Neural cell (in vitro differentiated cells): ENCODE measurements around the gene TEX22. TPM values are rescaled to one million over a fixed set of nuclear protein-coding genes. Genes with fewer than 3 reads are reported as not detected.

Source experiments
- H2AFZ ChIP-seq: fragments of 200-600, 300-800 bp; sonication (generic), shearing (Covaris generic); 2 replicates; pipeline ENCODE4 v1.6.0; 2014; ENCODE audit warnings: low read depth, mild to moderate bottlenecking, antibody characterized with exemption, low read length, moderate library complexity
- H3F3A ChIP-seq: fragments of 200-600 bp; shearing (Covaris generic); 2 replicates; pipeline ENCODE4 v1.6.1; 2016; ENCODE audit warnings: mild to moderate bottlenecking, moderate library complexity, mixed read lengths, antibody characterized with exemption, low read length; ENCODE audit not compliant: insufficient read depth, poor library complexity, severe bottlenecking
- H3K27ac ChIP-seq: fragments of 200-600, 300-800 bp; sonication (generic), shearing (Covaris generic); 2 replicates; pipeline ENCODE4 v1.5.1; 2014; ENCODE audit warnings: mild to moderate bottlenecking, low read length, moderate library complexity
- H3K27me3 ChIP-seq: fragments of 300-800, 200-600 bp; sonication (generic), shearing (Covaris generic); 2 replicates; pipeline ENCODE4 v1.6.0; 2014; ENCODE audit warnings: mild to moderate bottlenecking, low read depth, low read length, moderate library complexity; ENCODE audit not compliant: insufficient read depth
- H3K36me3 ChIP-seq: fragments of 300-800, 200-600 bp; sonication (generic), shearing (Covaris generic); 2 replicates; pipeline ENCODE4 v1.5.1; 2014; ENCODE audit warnings: mild to moderate bottlenecking, antibody characterized with exemption, low read length, moderate library complexity; ENCODE audit not compliant: insufficient read depth
- H3K4me2 ChIP-seq: fragments of 300-800, 200-600 bp; sonication (generic), shearing (Covaris generic); 2 replicates; pipeline ENCODE4 v1.6.0; 2014; ENCODE audit warnings: mild to moderate bottlenecking, low read length
- H3K4me3 ChIP-seq: fragments of 300-800, 200-600 bp; sonication (generic), shearing (Covaris generic); 2 replicates; pipeline ENCODE4 v1.5.1; 2014; ENCODE audit warnings: mild to moderate bottlenecking, low read length, moderate library complexity
- H3K79me2 ChIP-seq: fragments of 200-600 bp; shearing (Covaris generic); replicated peaks from 2 replicates; pipeline ENCODE4 v1.6.0; 2014; ENCODE audit warnings: mild to moderate bottlenecking, low read length, moderate library complexity; ENCODE audit not compliant: insufficient read depth
- H3K9ac ChIP-seq: fragments of 300-800, 200-600 bp; sonication (generic), shearing (Covaris generic); 2 replicates; pipeline ENCODE4 v1.6.1; 2016; ENCODE audit warnings: mild to moderate bottlenecking, low read length, mixed read lengths
- H3K9me2 ChIP-seq: fragments of 200-600 bp; shearing (Covaris generic); 2 replicates; pipeline ENCODE4 v1.6.1; 2016; ENCODE audit warnings: mild to moderate bottlenecking, low read length, mixed read lengths; ENCODE audit not compliant: insufficient read depth
- H3K9me3 ChIP-seq: fragments of 200-600, 300-800 bp; sonication (generic), shearing (Covaris generic); 2 replicates; pipeline ENCODE4 v1.6.1; 2016; ENCODE audit warnings: mild to moderate bottlenecking, mixed run types, low read length, moderate library complexity, mixed read lengths
- H4K20me1 ChIP-seq: fragments of 200-600 bp; shearing (Covaris generic); 2 replicates; pipeline ENCODE4 v1.6.1; 2016; ENCODE audit warnings: mild to moderate bottlenecking, mixed run types; ENCODE audit not compliant: insufficient read depth
- CTCF ChIP-seq: fragments of 450-650 bp; IDR thresholded peaks from 2 replicates; pipeline ENCODE4 v1.5.1; 2014; ENCODE audit warnings: antibody characterized with exemption, mild to moderate bottlenecking, moderate library complexity; ENCODE audit not compliant: poor library complexity, severe bottlenecking
- EP300 ChIP-seq: fragments of 450-650 bp; conservative IDR thresholded peaks from 2 replicates; pipeline ENCODE4 v1.6.1; 2014; ENCODE audit warnings: antibody characterized with exemption, mild to moderate bottlenecking, moderate library complexity; ENCODE audit not compliant: poor library complexity, severe bottlenecking
- EZH2 ChIP-seq: fragments of 200-600, 300-800 bp; shearing (Covaris generic), sonication (generic); IDR thresholded peaks from 2 replicates; pipeline ENCODE4 v1.6.1; 2014; ENCODE audit warnings: antibody characterized with exemption, low read length, borderline replicate concordance, mild to moderate bottlenecking; ENCODE audit not compliant: insufficient read depth, poor library complexity, severe bottlenecking
- MXI1 ChIP-seq: fragments of 450-650 bp; conservative IDR thresholded peaks from 2 replicates; pipeline ENCODE4 v1.6.1; 2014; ENCODE audit warnings: antibody characterized with exemption, mild to moderate bottlenecking; ENCODE audit not compliant: poor library complexity, severe bottlenecking
- POLR2AphosphoS5 ChIP-seq: IDR thresholded peaks from 2 replicates; pipeline ENCODE4 v1.6.1; 2012
- RAD21 ChIP-seq: fragments of 450-650 bp; conservative IDR thresholded peaks from 2 replicates; pipeline ENCODE4 v1.6.1; 2014; ENCODE audit warnings: antibody characterized with exemption, mild to moderate bottlenecking, moderate library complexity
- SMC3 ChIP-seq: fragments of 450-650 bp; conservative IDR thresholded peaks from 2 replicates; pipeline ENCODE4 v1.6.1; 2014; ENCODE audit warnings: antibody characterized with exemption, mild to moderate bottlenecking, moderate library complexity; ENCODE audit not compliant: poor library complexity
- TAF1 ChIP-seq: IDR thresholded peaks from 2 replicates; pipeline ENCODE4 v1.6.1; 2012; ENCODE audit warnings: low read depth
- polyA plus RNA-seq: library from polyadenylated mRNA; depleted of rRNA; stranded (reverse); fragments of >200 nt; gene quantifications from 2 replicates; pipeline ENCODE4 v1.2.3, GENCODE V29; 2014
- TF ChIP-seq, protein P1 (sequence below): IDR thresholded peaks from 2 replicates; pipeline ENCODE4 v1.6.1; 2012; ENCODE audit warnings: borderline replicate concordance

Gene TEX22
- polyA plus RNA-seq, 1 donor from 2014 or later = 0.22 TPM

DNA sequence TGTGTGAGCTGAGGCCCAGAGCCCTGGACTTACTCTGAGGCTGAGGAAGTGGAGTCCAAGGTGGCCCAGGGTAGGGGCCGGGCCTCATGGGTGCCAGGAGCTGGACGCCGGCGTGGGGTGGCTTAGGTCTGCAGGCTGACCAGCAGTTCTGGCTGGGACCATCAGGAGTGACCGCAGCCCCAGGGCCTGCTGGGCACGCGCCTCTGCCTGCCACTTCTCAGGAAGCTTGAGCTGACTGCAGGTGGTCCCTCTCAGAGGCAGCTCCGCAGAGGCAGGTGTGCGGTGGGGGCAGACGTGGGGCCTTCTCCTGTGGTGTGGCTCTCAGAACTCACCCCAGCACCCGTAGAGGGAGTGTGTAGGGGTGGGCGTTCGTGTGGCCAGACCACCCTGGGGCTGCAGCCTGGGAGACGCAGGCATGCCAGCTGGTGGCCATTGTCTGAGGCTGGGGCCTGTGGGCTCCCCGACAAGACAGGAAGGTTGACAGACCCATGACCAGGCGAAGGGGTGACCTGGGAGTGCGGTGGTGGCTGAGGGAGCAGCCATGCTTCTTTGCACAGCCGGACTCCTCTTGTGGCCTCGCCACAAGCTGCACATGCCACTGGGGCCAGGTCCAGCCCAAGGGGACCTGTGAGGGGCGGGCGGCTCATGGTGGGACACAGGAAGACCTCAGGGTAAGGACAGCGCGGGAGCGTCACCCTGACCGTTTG lies 40.0 kb upstream of the TEX22 start:
- H3K27ac ChIP-seq = no peak overlapping the region
- H2AFZ ChIP-seq = no peak overlapping the region
- no peak overlapping the region for H3K9ac ChIP-seq
- H3K79me2 ChIP-seq = no peaks in the 10 kb centered on the region
- H3K36me3 ChIP-seq = no peaks in the 10 kb centered on the region
- TF ChIP-seq EP300 (no peak), TAF1 (no peak), POLR2AphosphoS5 (no peak), CTCF (no peak), RAD21 (no peak), SMC3 (no peak), MXI1 (no peak), EZH2 (no peak)
- TF ChIP-seq, protein P1, sequence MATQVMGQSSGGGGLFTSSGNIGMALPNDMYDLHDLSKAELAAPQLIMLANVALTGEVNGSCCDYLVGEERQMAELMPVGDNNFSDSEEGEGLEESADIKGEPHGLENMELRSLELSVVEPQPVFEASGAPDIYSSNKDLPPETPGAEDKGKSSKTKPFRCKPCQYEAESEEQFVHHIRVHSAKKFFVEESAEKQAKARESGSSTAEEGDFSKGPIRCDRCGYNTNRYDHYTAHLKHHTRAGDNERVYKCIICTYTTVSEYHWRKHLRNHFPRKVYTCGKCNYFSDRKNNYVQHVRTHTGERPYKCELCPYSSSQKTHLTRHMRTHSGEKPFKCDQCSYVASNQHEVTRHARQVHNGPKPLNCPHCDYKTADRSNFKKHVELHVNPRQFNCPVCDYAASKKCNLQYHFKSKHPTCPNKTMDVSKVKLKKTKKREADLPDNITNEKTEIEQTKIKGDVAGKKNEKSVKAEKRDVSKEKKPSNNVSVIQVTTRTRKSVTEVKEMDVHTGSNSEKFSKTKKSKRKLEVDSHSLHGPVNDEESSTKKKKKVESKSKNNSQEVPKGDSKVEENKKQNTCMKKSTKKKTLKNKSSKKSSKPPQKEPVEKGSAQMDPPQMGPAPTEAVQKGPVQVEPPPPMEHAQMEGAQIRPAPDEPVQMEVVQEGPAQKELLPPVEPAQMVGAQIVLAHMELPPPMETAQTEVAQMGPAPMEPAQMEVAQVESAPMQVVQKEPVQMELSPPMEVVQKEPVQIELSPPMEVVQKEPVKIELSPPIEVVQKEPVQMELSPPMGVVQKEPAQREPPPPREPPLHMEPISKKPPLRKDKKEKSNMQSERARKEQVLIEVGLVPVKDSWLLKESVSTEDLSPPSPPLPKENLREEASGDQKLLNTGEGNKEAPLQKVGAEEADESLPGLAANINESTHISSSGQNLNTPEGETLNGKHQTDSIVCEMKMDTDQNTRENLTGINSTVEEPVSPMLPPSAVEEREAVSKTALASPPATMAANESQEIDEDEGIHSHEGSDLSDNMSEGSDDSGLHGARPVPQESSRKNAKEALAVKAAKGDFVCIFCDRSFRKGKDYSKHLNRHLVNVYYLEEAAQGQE = no peak
- no peaks in the 10 kb centered on the region for H3K9me3 ChIP-seq
- H3F3A ChIP-seq = no peaks in the 10 kb centered on the region
- H3K9me2 ChIP-seq = no peaks in the 10 kb centered on the region
- H4K20me1 ChIP-seq = no peaks in the 10 kb centered on the region
- H3K4me3 ChIP-seq = no peak overlapping the region
- H3K27me3 ChIP-seq = no peaks in the 10 kb centered on the region
- no peak overlapping the region for H3K4me2 ChIP-seq

- Histone ChIP-seq H3K36me3 (no peaks in the 10 kb centered on the region), H3K79me2 (no peaks in the 10 kb centered on the region)
Measured at GRCh38 chr14:105358943-105359342, 39.4 kb upstream of the TEX22 start.

More at GRCh38 chr14:105358943-105359342, 39.4 kb upstream of the TEX22 start:
- no peak overlapping the region for H3K4me3 ChIP-seq
- no peaks in the 10 kb centered on the region for H3F3A ChIP-seq
- no peak overlapping the region for H3K9ac ChIP-seq
- H3K9me2 ChIP-seq = no peaks in the 10 kb centered on the region
- H3K9me3 ChIP-seq = no peaks in the 10 kb centered on the region
- TF ChIP-seq EZH2 (no peak), TAF1 (no peak), MXI1 (no peak), CTCF (no peak), SMC3 (no peak), POLR2AphosphoS5 (no peak), EP300 (no peak), RAD21 (no peak)
- TF ChIP-seq, protein P1 = no peak
- no peak overlapping the region for H3K27ac ChIP-seq
- H3K4me2 ChIP-seq = no peak overlapping the region
- no peaks in the 10 kb centered on the region for H4K20me1 ChIP-seq
- H2AFZ ChIP-seq = no peak overlapping the region
- H3K27me3 ChIP-seq = no peaks in the 10 kb centered on the region
